GM19240 (cell line): ENCODE results near the gene FXYD4.
"Not testable (repeated sequence)": the region's sequence is repeated elsewhere in the genome, so short reads cannot be mapped to it uniquely, and the experiment has no call there.

Experiments
- DNase-seq: peaks from one replicate; pipeline ENCODE4 v3.0.0; 2011; ENCODE audit warnings: low spot score; ENCODE audit not compliant: insufficient read length

The FXYD4 gene

GRCh38 chr10:43375401-43376020 is 4.1 kb downstream of the FXYD4 start:
- no peak for DNase-seq

- DNase-seq, result no peak
Observed at GRCh38 chr10:43376046-43376635, 4.7 kb downstream of the FXYD4 start.

- no peak for DNase-seq
Observed at GRCh38 chr10:43376828-43377423, 5.5 kb downstream of the FXYD4 start.

GRCh38 chr10:43377424-43377883 is 6.0 kb downstream of the FXYD4 start:
- no peak for DNase-seq

GRCh38 chr10:43380610-43381222 is 9.3 kb downstream of the FXYD4 start:
- DNase-seq, result no peak

- no peak for DNase-seq
Observed at GRCh38 chr10:43383204-43383971, 12.0 kb downstream of the FXYD4 start.

GRCh38 chr10:43384252-43385221 is 13.1 kb downstream of the FXYD4 start:
- DNase-seq, result no peak

- DNase-seq, result no peak
Observed at GRCh38 chr10:43385412-43386004, 14.1 kb downstream of the FXYD4 start.

GRCh38 chr10:43386549-43386948 is 15.1 kb downstream of the FXYD4 start:
- DNase-seq, result no peak

- DNase-seq, result no peak
Observed at GRCh38 chr10:43386981-43387677, 15.7 kb downstream of the FXYD4 start.

GRCh38 chr10:43387678-43388032 is 16.2 kb downstream of the FXYD4 start:
- DNase-seq, result no peak

GRCh38 chr10:43389867-43390266 is 18.4 kb downstream of the FXYD4 start:
- DNase-seq, result no peak

GRCh38 chr10:43390333-43390732 is 18.9 kb downstream of the FXYD4 start:
- no peak for DNase-seq

GRCh38 chr10:43390759-43391158 is 19.3 kb downstream of the FXYD4 start:
- DNase-seq, result no peak

- DNase-seq, result no peak
Observed at GRCh38 chr10:43391496-43391895, 20.1 kb downstream of the FXYD4 start.

GRCh38 chr10:43392748-43393147 is 21.3 kb downstream of the FXYD4 start:
- DNase-seq, result no peak

- DNase-seq, result not testable (repeated sequence)
Observed at GRCh38 chr10:43393186-43393585, 21.8 kb downstream of the FXYD4 start.

GRCh38 chr10:43393606-43394360 is 22.3 kb downstream of the FXYD4 start:
- no peak for DNase-seq

- DNase-seq, result no peak
Observed at GRCh38 chr10:43394868-43395267, 23.4 kb downstream of the FXYD4 start.
